A172 (cell line): ENCODE data around the gene ADARB2. TPM values are rescaled to one million over a fixed set of nuclear protein-coding genes. Genes with fewer than 3 reads are reported as not detected.
A peak's percentile ranks its signal among the peaks of the same experiment; 100 is the strongest.
"Not testable (repeated sequence)": the region's sequence is repeated elsewhere in the genome, so short reads cannot be mapped to it uniquely, and the experiment has no call there.

Source experiments
- DNase-seq: peaks from one replicate; pipeline ENCODE4 v3.0.0-alpha.2; 2015; ENCODE audit warnings: low spot score
- total RNA-seq: library from RNA; depleted of rRNA; stranded (reverse); fragments of >200 nt; shearing (Covaris generic); gene quantifications from 2 replicates; pipeline ENCODE4 v1.2.3, GENCODE V29; 2014

ADARB2 gene
- total RNA-seq, 1 experiment from 2014 or later: 1.2 TPM

DNA sequence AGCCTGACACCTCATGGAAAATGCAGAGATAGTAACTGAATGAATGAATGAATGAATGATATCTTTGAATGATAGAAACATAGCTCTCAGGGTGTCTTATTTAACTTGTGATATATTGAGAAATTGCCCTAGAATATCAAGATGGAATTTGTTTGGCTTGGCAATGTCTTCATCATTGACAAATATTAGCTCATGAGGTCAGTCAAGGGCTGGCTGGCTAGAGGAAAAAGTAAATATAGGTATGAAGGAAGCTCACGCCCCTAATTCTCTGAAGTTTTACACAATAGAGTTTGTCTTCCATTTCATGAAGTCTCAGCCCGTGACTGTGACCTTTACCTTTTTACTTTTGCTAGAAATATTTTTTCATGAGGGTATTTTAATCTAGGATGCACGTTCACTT is 305.2 kb downstream of the ADARB2 start:
- no peak for DNase-seq

DNA sequence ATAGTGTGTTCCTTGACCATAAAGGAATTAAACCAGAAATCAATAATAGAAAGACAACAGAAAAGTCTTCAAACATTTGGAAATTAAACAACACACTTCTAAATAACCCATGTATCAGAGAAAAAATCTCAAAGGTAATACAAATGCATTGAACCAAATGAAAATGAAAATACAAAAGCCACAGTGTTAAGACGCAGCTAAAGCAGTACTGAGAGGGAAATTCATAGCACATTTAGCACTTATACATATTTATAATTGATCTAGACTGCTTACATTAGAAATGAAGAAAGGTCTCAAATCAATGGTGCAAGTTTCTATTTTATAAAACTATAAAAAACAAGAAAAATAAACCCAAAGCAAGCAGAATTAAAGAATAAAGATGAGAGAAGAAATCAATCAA is 306.1 kb downstream of the ADARB2 start:
- DNase-seq: no peak

DNA sequence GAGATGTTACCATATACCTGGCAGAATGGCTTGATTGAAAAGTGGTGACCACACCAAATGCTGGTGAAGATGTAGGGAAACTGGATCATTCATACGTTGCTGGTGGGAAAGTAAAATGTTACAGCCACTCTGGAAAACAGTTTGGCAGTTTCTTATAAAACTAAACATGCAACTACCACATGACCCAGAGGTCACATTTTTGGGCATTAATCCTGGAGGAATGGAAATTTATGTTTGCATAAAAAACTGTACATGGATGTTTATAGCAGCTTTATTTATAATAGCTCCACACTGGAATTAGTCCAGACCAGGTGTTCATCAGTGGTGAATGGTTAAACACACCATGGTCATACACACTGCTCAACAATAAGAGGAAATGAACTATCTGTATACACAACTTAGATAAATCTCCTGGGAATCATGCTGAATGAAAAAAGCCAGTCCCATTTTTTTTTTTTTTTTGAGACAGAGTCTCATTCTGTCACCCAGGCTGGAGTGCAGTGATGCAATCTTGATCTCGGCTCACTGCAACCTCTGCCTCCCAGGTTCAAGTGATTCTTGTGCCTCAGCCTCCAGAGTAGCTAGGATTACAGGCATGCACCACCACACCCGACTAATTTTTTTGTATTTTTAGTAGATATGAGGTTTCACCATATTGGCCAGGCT is 309.7 kb downstream of the ADARB2 start:
- not testable (repeated sequence) for DNase-seq

DNA sequence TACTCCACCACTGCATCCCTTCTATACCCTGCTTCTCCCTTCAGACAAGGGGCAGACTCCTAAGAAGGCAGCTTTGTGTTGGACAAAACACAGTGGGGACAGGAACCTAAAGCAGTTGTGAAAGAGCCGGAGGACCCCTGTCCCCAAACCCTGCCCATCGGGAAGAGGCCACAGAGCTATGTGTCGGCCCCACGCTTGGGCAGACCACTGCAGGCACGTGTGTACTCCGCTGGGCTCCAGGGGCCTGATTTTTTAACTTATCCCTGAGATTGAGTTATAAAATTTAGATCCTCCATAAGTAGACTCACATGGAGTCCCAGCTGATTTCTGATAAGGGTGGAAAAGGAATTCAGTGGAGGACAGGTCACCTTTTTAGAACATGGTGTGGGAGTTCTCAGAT is 310.5 kb downstream of the ADARB2 start:
- DNase-seq: no peak

DNA sequence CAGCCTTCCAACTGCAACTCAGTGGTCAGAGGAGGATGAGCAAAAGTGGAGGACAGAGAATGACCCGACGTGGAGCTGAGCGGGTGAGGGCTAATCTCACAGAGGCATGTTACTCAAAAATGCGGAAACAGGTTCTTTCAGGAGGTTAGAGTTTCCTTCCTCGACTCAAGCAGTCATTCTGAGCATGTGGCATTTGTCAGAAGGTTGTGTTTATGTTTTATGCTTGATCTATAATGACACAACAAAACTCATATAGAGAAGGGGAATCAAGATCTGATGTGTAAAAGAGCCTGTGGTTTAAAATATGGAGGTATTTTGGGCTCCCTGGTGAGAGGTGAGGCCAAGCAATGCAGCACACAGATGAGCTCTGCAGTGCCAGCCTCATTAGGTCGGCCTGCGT is 311.4 kb downstream of the ADARB2 start:
- DNase-seq: no peak

DNA sequence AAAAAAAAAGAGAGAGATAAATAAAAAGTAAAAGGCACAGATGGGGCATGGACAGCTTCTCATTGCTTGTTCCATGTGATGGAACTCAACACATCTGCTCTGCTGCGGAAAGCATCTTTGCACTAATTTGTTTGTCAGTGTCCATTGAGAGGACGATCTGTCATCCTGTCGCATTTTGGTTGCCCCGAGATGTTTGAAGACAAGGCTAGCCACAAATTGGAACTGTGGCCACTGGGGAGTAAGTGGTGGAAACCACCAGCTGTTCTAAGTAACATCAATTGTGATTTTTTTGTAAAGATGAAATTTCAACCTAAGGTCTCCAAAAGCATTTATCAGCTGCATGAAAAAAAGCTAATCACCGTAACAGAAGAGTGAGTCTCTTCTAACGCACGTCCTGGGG is 312.7 kb downstream of the ADARB2 start:
- no peak for DNase-seq

DNA sequence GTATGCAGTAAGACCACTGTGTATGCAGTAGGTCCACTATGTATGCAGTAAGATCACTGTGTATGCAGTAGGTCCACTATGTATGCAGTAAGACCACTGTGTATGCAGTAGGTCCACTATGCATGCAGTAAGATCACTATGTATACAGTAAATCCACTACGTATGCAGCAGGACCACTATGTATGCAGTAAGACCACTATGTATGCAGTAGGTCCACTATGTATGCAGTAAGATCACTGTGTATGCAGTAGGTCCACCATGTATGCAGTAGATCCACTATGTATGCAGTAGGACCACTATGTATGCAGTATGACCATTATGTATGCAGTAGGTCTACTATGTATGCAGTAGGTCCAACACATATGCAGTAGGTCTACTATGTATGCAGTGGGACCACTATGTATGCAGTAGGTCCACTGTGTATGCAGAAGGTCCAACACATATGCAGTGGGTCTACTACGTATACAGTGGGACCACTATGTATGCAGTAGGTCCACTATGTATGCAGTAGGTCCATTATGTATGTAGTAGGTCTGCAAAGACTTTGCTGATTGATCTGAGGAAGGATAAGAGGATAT is 313.6 kb downstream of the ADARB2 start:
- DNase-seq: no peak

DNA sequence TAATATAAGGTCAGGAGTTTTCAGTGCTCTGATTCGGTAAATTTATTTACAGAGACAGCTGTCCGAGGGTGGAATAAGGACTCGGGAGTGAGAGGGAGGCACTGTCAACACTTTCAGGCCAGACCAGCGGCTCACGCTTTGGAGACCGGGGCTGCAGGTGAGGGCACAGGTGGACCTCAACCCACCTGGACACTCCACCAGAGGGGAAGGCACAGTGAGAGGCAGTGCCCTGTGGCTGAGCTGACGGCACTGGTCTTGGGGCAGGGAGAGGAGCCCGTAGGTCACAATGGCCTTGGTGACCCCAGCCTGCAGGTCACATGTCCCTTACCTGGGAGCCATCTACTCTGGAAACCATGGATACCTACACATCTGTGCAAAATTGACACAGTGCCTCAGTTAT is 315.1 kb downstream of the ADARB2 start:
- DNase-seq: no peak

DNA sequence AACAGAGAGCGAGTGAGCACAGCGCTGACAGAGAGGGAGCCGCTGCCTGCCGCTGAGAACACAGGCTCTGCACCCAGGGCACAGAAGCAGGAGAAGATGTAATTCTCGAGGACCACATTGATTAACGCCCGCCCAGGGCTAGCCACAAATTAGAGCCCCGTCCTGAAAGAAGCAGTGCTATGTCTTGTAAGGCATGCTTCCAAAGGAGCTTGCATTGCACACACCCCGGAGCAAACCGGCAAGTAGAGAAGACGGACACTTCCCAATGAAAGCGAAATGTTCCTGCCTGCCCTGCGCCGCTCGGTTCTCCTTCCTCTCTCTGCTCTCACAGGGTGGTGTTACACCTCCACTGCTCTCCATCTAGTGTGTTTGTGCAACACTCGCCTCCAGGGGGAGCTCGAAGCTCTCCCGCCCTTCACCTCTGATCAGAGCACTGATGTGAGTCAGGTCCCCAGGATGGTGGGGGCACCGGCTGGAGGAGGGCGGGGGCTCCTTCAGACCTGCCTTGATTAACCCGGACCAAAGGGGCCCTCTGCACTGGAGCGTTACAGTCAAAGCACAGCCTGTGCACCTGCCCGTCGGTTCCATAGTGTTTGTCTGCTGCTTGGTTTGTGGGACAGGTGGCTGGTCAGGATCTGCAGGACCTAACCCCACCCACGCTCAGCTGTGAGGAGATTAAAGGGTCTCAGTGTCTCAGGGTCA is 316.5 kb downstream of the ADARB2 start:
- peak; percentile 66 for DNase-seq

DNA sequence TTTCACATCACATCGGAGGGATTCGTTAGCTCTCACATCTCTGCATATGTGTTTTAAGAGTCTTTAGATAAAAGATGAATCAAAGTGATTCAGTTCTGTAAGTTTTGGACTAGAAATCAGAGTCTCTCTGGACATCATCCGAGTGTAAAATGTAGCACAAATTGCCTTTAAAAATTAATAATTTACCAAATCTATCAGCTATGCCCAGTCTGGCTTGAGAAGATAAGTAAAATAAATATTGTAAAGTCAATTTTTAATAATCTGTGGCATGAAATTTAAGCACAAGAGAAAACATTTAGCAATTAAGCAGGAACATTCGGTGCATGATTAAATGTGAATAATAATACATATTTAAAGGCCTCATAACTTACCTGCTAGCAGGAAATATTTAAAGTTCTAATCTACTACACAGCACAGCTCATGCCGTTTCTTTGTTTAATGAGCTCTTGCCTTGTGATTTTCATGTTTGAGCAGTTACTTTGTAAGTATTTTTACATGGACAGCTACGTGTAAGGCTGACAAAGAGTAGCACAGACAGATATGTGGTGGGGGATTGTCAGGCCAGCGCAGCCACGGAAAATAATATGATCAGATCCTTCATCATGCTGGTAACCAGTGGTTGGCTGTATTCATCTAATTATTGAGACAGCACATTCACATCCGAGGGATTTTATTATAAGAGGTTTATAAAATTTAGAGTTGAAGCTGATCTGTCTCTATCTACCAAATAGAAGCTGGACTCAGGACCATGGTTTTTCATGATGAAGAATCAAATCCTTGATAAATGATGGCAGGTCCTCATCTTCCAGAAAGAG is 317.3 kb downstream of the ADARB2 start:
- no peak for DNase-seq

DNA sequence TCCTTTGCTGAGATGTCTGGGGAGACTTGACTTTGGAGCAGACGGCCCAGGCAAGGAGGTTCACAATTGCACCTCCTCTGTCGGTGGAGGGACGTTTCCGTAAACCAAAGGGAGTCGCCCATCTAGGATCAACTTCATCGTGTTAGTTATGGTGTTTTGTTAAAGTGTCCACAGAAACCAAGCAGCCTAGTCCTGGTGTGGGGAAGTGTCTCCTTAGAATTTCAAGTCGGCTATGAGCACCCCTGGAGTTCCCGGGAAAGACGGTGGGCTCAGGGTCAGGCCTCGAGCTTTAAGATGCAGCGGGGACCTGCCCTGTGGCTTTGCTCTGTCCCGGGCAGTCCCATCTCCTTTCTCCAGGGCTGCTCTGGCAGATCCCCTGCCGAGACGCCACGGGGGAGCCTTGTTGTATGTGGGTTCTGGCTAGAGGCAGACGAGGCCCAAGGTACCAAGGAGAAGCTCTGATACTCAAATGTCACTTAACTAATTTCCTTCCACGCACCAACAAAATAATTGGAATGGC is 319.2 kb downstream of the ADARB2 start:
- no peak for DNase-seq

DNA sequence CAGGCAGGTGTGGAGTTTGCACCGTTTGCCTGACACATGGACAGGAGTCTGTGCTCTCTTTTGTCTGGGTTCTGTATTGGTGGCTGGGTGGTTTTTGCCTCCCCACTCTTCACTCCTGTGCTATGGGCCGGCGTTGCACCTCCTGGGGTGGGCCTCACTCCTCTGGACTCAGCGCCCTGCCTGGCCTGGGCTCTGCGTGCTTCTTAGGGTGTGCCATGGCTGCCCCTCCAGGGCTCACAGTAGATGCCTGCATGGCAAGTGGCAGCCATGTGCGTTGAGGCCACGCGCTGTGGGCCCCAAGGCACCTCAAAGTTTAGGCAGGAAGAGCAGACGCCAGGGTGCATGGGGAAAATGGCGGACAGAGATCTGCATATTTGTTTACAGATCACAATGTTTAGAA is 319.8 kb downstream of the ADARB2 start:
- DNase-seq: no peak

DNA sequence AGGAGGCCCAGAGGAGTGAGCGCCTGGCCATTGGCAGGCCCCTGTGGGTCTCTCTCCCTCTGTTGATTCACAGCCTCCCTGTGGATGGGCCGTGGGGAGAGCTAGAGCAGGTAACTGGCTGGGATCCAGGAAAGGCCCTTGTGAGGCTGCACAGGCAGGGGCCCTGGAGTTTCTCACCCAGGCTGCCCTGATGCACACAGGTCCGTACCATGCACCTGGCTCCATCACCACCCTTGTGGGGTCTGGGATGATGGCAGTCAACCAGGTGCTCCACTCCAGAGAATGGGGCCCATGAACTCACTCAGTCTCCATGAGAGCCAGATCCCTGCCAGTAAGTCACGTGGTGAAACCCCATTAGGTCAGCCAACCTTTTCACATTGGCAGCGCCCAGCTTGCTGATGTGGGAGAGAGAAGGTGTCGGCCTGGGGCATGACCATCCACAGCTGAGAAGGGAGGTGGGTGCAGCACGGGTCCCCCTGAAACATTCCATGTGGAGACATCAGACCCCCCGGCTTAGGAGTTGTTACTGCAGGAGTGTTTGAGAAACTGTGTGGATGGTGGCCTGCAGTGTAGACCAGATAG is 320.8 kb downstream of the ADARB2 start:
- DNase-seq: no peak

DNA sequence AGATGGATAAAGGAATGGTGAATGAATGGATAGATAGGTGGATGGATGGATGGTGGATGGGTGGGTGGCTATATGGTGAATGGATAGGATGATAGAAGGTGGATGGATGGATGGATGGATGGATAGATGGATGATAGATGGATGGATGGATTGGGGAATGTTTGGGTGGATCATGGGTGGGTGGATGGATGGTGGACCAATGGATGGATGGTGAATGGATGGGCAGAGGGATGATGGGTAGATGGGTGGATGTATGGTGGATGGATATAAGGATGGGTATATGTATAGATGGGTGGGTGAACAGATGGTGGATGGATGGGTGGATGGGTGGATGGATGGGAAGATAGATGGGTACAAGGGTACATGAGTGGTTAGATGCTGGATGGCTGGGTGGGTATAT is 322.4 kb downstream of the ADARB2 start:
- DNase-seq: no peak

DNA sequence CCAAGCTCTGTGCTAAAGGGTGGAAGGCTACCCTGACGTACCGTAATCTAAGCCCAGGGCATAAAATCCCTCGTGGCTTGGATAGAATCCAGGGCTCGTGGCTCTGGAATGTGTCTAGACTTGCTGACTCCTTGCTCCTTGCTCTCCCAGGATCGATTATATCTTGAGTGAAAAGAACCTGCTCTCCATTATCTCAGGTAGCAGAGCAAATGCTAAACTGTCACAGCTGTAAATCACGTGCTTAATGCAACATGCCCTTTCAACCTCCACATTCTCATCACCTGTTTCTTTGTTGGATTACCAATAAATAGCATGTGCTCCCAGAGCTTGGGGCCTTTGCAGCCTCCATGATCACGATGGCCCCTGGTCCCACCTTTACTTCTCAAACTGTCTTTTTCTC is 323.0 kb downstream of the ADARB2 start:
- not testable (repeated sequence) for DNase-seq

DNA sequence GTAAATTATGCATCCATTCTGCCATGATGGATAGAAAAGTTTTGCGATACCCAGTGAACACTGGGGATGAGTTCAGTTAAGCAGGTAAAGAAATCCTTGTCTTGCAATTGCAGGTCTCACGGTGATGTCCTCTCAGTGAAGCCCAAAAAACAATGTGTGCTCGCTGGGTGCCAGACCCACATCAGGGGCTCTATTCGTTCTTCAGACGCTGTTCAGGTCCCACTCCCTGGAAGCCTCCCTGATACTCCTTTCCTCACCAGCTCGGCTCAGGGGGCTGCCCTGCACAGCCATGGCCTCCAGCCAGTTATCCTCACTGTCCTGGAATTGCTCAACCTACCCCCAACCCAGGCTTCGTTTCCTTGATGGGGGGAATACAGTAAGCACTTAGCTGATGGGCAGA is 323.5 kb downstream of the ADARB2 start:
- no peak for DNase-seq

DNA sequence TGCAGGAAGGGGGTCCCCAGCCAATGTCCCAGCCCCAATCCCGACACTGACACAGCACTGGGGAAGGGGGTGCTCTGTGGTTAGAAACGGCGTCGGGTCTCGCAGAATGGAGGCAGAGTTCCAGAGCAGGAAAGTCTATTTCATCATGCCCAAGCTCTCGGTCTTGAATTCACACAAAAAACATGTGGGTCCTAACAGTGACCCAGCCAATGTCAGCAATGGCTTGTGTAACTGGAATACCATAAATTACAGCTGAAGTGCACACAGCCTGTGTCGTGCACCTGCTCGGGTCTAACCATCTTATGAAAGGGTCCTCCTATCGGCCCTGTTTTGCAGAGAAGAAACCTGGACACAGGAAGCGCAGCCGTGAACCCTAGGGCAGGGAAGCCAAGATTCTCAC is 324.1 kb downstream of the ADARB2 start:
- no peak for DNase-seq

DNA sequence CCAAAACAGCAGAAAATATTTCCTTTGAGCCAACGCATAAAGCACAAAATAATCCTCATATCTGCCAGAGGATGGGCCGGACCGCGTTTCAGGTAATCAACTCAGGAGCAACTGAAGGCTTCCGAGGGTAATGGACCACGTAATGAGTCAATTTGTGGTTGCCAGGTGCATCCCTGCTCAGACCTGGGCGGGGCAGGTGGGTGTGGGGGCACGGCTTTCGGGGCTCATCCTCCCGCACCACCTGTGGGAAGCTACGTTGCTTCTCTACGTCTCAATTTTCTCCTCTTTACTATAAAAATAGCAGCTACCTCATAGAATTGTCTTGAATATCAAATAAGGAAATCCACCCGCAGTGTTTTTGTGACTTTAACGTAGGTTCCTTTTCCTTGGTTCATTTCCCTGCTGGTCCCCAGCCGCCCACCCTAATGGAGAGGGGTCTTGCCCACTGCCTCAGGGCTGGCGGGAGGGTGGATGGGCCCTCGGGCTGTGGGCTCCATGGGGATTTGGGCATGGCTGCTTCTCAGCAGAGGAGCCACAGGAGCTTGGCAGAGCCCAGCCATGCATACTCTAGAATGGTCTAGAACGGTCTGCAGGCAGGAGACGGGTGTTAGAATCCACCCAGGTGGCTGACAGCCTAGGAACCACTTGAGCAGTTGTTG is 324.7 kb downstream of the ADARB2 start:
- DNase-seq: no peak

DNA sequence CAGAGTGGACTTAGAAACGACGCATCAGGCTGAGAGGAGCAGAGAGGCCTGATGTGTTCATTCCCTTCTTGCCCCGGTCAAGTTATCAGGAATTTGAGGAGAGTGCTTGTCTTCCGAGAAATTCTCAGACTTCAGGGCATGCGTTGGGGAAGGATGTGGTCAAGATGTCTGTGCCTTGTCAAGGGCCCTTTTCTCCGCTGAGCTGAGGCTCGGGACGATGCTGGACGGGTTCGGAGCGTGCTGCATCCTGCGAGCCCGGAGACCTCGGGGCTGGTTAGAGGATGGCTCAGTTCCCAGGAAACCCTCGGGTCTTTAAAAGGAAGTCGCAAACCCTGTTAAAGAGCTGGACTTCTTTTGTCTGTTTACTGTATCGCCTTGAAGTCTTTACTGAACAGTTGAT is 325.4 kb downstream of the ADARB2 start:
- DNase-seq: no peak

DNA sequence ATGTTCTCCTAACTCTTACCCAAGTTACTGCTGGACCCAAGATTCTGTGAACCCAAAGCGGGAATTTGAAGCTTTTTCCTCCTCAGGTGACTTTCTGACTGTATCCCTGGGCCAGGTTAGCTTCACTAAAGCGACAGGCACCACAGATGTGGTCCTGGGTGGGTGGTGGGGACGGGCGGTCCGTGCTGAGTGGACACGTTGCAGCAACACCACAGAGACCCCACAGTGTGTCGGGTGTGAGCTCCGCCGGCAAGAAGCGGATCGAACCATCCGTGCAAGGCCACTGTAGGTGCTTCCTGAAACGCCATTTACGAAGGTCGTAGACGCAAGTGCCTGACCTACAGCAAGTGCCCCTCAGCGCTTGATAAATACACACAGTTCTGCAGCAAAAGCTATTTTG is 325.9 kb downstream of the ADARB2 start:
- no peak for DNase-seq
